T-helper 22 cell (primary cell): ENCODE measurements around the gene CLEC2L.

Experiments
- DNase-seq: peaks from one replicate; pipeline ENCODE4 v3.0.0-alpha.2; 2020; ENCODE audit warnings: low read depth

CLEC2L gene

DNA sequence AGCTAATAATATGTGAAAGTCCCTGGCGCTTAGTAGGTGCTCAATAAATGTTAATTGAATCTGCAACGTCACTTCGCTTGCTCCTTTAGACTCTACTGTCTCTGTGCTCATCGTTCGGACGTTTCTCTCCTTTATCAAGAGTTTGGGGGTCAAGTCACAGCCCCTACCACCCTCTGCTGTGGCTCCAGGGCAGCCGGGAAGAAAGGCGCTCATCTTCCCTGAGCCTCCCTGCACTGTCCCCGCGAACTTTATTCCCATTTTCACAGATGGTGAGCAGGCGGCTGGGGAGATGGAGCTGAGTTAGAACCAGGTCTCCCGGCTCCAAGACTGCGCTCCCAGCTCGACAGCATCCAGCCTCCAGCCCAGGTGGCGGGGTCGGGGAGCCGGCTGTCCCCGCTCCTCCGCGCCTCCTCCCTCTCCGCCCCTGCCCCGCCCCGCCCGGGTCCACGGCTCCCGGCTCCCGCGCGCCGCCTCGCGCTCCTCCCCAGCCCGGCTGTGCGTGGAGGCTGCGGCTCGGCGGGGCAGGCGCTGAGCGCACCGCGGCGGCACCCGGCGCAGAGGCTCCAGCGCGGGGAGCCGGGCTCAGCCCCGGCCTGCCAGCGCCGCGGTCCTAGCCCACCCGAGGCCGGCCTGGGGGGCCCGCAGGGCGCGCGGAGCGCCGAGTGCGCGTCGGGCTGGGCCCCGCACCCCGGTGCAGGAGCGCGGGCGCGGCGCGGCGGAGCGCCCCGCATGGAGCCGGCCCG, at the start of gene CLEC2L:
TSS of gene CLEC2L (plus strand) at position 487 of the 743 bp plus-strand sequence. CDS start at position 730, 243 bp downstream.
- no peak for DNase-seq

DNA sequence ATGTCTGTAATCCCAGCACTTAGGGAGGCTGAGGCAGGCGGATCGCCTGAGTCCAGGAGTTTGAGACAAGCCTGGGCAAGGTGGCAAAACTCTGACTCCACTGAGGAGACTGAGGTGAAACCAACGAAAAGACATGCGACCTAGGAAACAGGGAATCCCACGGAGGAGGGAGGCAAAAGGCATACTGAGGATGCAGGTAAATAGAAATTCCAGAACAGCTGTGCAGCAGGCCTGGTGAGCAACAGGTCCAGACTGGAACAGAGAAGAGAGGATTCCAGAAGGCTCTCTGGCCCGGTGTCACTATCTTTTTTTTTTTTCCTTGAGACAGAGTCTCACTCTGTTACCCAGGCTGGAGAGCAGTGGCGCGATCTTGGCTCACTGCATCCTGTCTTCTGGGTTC, 47.3 kb upstream of the CLEC2L start:
- DNase-seq, result no peak

DNA sequence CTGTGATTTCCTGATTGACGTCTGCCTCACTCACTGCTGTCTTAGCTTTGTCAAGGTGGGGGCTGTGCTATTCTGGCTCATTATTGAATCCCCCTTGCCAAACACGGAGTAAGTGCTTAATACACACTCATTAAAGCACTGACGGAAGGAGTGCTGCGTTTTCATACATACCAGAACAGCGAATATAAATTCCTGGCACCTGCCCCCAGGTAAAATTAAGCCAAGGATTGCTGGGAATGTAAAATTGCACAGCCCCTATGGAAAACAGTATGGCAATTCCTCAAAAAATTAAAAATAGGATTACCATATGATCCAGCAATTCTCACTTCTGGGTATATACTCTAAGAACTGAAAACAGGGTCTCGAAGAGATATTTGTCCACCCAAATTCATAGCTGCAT, 46.6 kb upstream of the CLEC2L start:
- no peak for DNase-seq

DNA sequence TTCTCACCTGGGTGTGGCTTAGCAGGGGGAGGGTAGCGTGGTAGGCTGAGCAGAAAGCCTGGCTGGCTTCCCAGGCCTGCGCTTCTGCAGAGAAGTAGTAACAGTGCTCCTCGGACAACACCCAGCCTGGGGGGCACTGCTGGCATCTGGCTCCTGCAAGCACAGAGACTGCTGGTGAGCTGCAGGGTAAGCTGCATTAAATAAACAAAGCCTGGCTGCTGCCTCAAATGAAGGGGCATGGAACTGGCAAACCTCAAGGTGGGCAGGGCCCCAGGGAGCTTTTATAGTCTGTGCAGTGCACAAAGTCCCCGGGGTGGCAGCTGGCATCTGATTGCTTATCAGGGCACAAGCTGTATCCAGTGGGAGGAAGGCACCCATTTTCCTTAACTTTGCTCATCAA, 43.9 kb upstream of the CLEC2L start:
- DNase-seq, result no peak

DNA sequence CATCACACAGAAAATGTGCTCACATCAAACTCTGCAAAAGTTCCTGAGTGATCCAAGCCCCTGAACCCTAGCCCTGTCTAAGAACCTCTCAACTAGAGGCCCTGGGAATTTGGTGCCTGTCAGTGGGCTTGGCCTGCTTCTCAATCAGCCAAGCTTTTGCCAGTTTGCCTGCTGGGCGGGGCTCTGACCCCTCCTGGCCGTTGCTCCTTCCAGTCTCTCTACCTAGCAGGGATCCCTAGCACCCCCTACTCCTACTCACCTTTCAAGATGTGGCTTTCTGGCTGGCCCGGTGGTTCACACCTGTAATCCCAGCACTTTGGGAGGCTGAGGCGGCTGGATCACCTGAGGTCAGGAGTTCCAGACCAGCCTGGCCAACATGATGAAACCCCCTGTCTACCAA, 42.1 kb upstream of the CLEC2L start:
- no peak for DNase-seq

DNA sequence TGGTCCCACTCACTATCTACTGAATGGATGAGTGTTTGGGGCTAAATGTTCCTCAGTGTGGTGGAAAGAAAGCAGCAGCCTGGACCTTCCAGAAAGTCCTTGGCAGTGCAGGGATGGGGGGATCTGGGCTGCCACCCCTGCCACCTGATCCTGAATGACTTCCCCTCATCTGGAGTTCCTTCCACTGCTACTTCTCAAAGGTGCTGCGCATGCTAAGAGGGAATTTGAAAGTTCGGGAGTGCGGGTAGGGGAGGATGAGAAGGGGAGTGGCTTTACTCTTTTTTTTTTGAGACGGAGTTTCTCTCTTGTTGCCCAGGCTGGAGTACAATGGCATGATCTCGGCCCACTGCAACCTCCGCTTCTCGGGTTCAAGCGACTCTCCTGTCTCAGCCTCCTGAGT, 41.4 kb upstream of the CLEC2L start:
- DNase-seq, result no peak

DNA sequence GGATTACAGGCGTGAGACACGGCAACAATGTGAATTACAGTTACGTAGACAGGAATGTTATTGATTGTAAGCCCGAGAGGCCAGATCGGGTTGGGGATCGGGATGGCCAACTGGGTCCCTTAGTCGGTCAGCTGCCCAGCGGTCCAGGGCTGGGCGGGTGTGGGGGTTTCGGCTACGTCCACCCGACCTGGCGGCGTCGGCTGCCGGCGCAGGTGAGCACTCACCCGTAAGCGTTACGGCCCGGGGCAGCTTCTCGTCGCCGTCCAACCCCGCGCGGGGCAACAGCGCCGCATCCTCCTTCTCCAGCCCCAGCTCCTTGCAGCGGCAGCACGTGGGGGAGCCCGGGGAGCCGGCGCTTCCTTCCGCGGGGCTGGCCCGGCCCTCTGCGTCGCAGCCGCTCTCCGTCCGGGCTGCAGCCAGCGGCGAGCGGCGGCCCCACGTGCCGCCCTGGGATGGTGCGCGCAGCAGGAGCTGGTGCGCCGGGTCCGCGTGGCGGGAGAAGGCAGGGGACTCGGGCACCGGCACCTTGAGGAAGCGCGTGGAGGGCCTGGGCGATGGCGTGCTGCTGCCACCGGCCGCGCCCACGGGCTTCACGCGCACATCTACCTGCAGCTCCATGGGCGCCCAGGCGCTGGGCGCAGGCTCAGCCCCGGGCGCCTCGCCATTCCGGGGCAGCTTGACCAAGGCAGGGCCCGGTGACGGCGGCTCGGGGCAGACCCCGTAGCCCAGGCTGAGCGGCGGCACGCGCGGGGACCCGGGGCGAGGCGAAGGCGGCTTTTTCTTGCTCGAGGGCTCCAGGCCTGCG, 40.6 kb upstream of the CLEC2L start:
- no peak for DNase-seq

DNA sequence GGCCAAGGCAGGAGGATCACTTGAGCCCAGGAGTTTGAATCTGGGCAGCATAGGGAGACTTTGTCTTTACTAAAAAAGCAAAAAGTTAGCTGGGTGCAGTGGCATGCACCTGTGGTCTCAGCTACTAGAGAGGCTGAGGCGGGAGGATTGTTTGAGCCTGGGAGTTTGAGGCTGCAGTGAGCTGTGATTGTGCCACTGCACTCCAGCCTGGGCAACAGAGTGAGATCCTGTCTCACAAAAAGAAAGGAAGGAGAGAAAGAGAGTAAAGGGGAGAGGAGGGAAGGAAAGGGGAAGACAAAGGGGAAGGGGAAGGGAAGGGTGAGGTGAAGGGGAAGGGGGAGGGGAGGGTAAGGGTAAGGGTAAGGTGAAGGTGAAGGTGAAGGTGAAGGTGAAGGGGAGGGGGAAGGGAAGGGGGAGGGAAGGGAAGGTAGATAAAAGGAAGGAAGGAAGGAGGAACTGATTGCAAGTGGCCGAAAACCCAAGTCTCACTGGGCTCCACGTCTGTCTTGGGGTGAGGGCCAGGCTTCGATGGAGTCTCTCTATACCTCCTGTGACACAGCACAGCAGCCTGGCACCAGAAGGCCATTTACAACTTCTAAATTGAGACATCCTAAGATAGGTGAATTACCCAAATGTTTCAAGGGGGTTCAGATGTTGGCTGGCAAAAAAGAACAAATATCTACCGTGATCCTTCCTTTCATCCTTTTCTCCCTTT, 36.0 kb upstream of the CLEC2L start:
- DNase-seq, result no peak

DNA sequence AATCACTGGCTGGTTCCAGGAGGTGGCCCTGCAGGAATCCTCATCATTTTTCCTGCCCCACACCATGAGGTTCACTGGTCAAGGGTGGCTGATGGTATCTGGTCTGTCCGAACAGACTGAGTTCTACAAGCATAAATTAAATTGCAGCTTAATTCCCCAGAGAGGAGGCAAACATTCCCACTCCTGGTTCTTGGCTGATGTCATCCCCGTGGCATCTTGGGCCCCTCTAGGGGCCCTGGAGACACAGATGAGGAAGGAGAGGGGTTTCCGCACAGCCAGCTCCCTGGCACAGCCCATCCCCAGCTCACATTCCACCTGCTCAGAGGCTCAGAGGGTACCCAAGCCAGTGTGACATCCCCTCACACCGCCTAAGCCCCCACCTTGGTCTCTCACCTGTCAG, 34.7 kb upstream of the CLEC2L start:
- DNase-seq, result no peak

DNA sequence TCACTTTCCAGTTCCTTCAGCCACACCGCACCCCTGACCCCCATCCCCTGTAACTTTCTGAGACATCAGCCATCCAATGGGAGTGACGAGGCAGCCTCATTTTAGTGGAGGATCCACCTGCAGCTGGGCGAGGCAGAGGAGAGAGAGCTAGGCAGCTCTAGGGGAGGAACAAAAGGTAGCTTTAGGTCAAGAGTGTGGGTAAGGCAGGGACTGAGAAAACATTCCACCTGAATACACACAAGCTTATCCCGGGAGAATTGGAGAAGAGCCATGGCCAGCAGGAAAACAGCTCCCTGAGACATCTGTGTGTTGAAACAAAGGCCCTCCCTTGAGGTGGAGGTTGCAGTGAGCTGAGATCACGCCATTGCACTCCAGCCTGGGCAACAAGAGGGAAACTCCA, 33.4 kb upstream of the CLEC2L start:
- DNase-seq, result no peak

DNA sequence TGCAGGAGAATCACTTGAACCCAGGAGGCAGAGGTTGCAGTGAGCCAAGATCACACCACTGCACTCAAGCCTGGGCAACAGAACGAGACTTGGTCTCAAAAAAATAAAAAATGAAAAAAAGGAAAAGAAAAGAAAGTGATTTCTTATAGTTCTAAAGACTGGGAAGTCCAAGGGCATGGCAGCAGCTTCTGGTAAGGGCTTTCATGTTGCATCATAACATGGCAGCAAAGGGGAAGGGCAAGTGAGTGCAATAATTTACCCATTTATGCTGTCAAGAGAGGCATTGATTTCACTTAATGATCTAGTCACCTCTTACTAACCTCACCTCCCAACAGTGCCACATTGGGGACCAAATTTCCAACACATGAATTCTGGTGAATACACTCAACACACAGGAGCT, 31.2 kb upstream of the CLEC2L start:
- DNase-seq, result no peak

DNA sequence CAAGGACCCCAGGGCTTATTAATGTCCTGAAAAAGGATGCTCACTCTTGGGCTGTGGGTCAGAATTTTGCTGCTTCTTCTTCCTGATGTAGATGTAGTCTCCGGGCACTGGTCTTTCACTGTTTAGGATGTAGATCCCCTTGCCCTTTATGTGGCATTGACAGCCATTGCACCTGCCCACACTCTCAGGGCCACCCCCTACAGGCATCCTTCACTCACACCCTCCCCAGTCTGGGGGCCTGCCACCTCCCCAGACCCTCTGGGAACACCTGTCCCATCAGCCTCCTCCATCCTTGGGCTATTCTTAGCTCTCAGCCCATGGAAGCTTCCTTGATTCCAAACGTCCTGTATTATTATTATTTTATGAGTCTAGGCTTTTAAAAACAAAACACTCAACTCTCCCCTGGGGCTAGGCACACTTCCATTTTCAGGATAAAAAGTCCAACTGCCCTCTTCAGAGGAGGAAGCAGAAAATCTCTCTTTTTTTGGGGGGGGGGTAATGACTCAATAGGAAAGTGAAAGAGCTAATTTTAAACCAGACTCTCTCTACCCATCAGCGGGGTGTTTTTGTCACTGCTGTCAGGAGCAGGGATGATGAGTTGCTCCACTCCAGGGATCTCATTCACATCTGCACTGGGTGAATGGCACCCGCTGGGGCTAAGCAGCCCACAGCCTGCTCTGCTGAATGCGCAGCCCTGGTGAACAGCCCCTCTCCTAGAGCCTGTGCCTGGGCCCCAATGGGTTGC, 28.5 kb upstream of the CLEC2L start:
- DNase-seq, result no peak

DNA sequence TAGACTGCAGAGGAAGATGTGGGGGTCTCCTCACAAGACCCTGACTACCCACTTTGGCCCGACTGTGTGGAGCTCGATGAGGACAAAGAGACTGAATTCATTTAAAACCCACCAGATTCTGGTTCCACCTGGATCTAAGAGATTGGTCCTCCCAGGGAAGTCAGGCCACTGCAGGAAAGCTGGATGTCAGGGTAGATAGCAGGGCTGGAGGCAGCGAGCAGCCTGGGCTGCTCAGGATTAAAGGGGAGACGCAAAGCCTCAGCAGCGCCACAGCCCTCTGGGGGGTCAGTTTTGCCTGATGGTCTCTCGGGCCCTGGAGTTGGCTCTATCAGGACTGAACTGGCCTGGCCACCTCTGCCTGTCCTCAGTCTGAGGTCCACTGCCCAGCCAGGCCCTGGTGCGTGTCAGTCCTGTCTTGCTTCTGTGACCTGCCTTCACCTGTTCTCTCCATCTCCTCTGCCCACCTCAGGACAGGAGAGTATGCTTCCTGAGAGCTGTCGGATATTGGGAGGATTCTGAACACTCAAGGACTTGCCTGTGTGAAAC, 27.8 kb upstream of the CLEC2L start:
- no peak for DNase-seq

DNA sequence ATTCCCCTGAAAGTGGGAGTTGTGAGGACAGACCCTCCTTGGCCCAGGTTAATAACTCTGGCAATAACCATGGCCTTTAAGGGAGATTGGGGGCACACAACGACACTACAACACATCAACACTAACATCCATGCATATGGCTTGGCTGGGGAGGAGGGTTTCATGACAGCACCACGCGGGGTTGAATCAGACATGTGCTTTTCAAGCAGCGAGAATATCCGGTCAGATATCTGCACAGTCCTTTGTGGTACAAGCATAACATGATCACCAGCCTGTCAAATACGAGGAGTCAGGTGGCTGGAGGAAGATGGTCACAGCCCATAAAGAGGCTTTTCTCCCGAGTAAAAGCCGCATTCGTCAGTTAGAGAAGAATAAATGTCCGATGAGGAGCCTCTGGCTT, 27.0 kb upstream of the CLEC2L start:
- no peak for DNase-seq

DNA sequence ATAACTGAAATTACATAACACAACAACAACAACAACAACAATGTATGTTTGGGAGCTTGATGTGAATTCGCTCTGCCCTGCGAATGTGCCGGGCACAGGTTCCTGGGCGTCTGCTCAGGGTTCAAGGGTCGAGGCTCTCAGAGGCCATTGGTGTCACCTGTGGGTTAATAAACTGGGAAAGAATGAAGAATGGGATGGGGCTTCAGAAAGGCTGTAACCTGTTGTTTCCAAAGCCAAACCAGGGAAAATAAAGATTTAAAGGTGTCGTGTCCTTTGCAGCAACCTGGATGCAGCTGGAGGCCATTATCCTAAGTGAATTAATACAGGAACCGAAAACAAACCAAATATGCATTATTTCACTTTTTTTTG, 22.7 kb upstream of the CLEC2L start:
- DNase-seq, result no peak

DNA sequence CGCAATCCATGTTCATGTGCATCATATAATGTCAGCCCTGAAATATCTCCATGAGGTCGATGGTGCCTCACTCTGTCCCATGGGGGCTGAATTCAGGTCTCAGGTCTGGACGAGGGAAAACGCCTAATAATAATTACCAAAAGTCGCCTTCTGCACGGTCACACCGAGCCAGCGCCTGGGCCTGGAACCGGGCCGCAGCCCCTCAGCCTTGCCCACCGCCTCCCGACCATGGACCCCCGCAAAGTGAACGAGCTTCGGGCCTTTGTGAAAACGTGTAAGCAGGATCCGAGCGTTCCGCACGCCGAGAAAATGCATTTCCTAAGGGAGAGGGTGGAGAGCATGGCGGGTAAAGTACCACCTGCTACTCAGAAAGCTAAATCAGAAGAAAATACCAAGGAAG, 21.3 kb upstream of the CLEC2L start:
- no peak for DNase-seq

DNA sequence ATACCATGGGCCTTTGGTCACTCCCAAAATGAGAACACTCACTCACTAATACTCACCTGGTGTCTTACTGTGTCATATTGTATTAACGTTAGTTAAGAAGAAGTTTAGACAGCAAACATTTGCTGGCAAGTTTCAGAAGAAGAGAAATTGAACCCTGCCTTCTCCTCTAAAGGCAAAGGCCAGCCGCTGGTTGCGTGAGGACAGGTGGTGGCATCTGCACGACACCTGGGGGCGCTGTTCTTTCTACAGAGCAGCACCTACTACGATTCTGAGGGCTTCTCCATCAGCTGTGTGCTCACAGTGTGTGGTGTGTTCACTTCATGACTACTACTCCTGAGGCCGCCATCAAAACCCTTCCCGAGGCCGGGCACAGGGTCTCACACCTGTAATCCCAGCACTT, 17.9 kb upstream of the CLEC2L start:
- no peak for DNase-seq

DNA sequence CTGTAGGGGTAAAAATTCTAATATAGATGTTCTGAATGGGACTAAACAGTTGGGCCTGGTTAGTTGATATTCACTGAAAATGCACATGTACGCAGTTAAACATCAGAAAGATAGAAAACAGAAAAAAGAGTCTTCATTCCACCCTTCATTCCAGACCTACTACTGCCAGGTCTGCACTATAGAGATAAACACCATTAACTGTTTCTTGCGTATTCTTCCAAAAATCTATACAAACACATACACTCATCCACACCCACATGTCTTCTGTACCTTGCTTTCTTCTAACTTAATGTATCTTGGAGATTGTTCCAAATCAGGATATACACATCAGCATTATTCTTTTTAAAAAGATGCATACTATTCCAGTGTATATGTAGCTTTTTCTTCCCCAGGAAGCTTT, 13.9 kb upstream of the CLEC2L start:
- DNase-seq, result no peak

DNA sequence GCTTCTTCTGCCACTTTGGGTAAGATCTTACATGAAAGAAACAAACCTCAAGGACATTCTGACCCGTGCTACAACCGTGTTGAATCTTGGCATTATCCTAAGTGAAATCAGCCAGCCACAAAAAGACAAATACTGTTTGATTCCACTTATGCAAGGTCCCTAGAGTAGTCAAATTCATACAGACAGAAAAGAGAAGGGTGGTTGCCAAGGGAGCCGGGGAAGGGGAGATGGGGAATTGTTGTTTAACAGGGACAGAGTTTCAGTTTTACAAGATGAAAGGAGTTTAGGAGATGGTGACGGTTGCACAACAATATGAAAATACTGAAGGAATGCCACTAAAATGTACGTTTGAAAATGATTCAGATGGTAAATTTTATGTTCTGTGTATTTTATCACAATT, 12.2 kb upstream of the CLEC2L start:
- DNase-seq, result no peak

DNA sequence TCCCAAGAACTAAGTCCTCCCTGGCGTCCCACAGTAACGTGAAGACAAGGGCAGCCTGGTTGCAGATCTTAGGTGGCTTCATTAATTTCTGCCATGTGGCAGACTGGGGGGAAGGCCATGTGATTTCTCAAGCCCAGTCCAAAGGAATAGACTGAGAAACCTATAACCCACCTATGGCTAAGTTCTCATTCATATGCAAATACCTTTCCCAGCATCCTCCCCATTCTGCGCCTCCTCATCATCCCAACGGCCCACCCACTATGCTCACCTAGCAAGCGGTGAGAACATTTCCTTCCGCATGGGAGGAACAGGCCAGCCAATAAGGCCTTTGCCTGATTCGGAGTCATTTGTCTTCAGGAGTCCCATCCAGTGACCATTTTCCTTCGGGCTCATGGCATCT, 8.2 kb upstream of the CLEC2L start:
- no peak for DNase-seq

DNA sequence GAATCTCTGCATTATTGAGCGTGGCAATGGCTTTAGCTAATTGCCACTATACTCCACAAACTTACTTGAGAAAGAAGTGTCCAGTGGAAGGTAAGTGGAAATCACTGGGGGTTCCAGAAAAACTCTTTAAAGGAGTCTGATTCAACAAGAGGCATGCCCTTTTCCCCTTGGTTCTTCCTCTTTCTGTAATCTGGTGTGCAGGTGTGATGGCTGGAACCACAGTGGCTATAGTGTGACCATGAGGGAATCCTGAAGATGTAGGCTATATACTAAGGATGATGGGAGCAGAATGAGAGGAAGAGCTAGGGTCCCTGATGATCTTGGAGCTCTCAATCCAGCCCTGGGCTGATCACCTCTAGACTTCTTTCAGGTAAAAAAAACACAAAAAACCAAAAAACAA, 2.0 kb upstream of the CLEC2L start:
- DNase-seq, result no peak

DNA sequence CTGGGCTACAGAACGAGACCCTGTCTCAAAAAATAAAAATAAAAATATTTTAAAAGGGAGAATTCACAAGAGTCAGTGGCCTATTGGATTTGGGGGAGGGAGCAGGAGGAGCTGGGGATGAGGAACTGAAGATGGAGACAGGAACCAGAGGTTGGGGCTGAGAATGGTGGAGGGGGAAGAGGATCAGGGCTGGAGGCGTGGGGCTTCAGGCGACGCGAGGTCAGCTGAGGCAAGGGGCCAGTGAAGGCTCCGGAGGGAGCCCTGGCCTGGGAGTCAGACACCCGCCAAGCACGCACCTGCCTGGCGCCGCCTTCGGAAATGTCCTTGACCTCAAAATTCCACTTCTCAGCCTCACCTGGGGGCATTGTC, 671 bp upstream of the CLEC2L start:
- DNase-seq, result no peak
